Liver (tissue), 9 donors: ENCODE results near the gene CFAP70. TPM values are rescaled to one million over a fixed set of nuclear protein-coding genes. Genes with fewer than 3 reads are reported as not detected.

Experiments
- DNase-seq: peaks from one replicate; pipeline ENCODE4 v3.0.0-alpha.2; 2017; ENCODE audit warnings: low spot score
- H3K27ac ChIP-seq, 2 donors: one replicate each; pipeline ENCODE4 v1.7.0; 2013; ENCODE audit warnings: inconsistent platforms in 2 of 2, low read length in 2 of 2, control low read depth in 1 of 2, low read depth in 1 of 2, mild to moderate bottlenecking in 1 of 2
- H3K27me3 ChIP-seq, 4 donors: one replicate each; pipeline versions ENCODE4 v1.6.1 to v1.7.0; 2013; ENCODE audit warnings: low read length in 3 of 4, inconsistent platforms in 1 of 4, mild to moderate bottlenecking in 1 of 4, moderate library complexity in 1 of 4; ENCODE audit not compliant: control insufficient read depth in 4 of 4, insufficient read depth in 4 of 4
- H3K36me3 ChIP-seq, 4 donors: one replicate each; pipeline versions ENCODE4 v1.6.1 to v1.7.0; 2013; ENCODE audit warnings: low read length in 3 of 4, mild to moderate bottlenecking in 3 of 4, low read depth in 1 of 4, moderate library complexity in 1 of 4; ENCODE audit not compliant: control insufficient read depth in 4 of 4, insufficient read depth in 3 of 4
- H3K4me1 ChIP-seq, 4 donors: one replicate each; pipeline versions ENCODE4 v1.6.1 to v1.7.0; 2013; ENCODE audit warnings: low read length in 3 of 4, mild to moderate bottlenecking in 3 of 4, moderate library complexity in 1 of 4; ENCODE audit not compliant: control insufficient read depth in 4 of 4, insufficient read depth in 4 of 4
- H3K4me3 ChIP-seq, 3 donors: one replicate each; pipeline versions ENCODE4 v1.6.1 to v1.7.0; 2013; ENCODE audit warnings: low read length in 3 of 3, control low read depth in 1 of 3, low read depth in 1 of 3, mild to moderate bottlenecking in 1 of 3
- H3K9ac ChIP-seq, 2 donors: one replicate each; pipeline ENCODE4 v1.7.0; 2013; ENCODE audit warnings: low read length in 2 of 2, mild to moderate bottlenecking in 2 of 2, moderate library complexity in 2 of 2, control low read depth in 1 of 2, low read depth in 1 of 2
- H3K9me3 ChIP-seq, 4 donors: one replicate each; pipeline versions ENCODE4 v1.6.1 to v1.7.0; 2013; ENCODE audit warnings: low read length in 3 of 4; ENCODE audit not compliant: control insufficient read depth in 4 of 4
- EGR1 ChIP-seq, 2 donors: IDR thresholded peaks; 2 replicates each; pipeline ENCODE4 v1.6.1; 2016 to 2018; ENCODE audit warnings: antibody characterized with exemption in 2 of 2, low read depth in 2 of 2
- FOXA1 ChIP-seq: IDR thresholded peaks from 2 replicates; pipeline ENCODE4 v1.6.1; 2016; ENCODE audit warnings: antibody characterized with exemption
- FOXA2 ChIP-seq: IDR thresholded peaks from 2 replicates; pipeline ENCODE4 v1.6.1; 2016; ENCODE audit warnings: antibody characterized with exemption
- GABPA ChIP-seq, 2 donors: IDR thresholded peaks in 1 of 2; conservative IDR thresholded peaks in 1 of 2; 2 replicates each; pipeline ENCODE4 v1.6.1; 2016; ENCODE audit warnings: antibody characterized with exemption in 2 of 2, mild to moderate bottlenecking in 1 of 2, moderate library complexity in 1 of 2
- HNF4A ChIP-seq, 2 donors: conservative IDR thresholded peaks; 2 replicates each; pipeline ENCODE4 v1.6.1; 2016; ENCODE audit warnings: antibody characterized with exemption in 2 of 2, mild to moderate bottlenecking in 2 of 2
- HNF4G ChIP-seq: IDR thresholded peaks from 2 replicates; pipeline ENCODE4 v1.6.1; 2016; ENCODE audit warnings: antibody characterized with exemption
- JUND ChIP-seq, 2 donors: IDR thresholded peaks; 2 replicates each; pipeline ENCODE4 v1.6.1; 2016; ENCODE audit warnings: antibody characterized with exemption in 2 of 2
- NR2F2 ChIP-seq: IDR thresholded peaks from 2 replicates; pipeline ENCODE4 v1.6.1; 2016; ENCODE audit warnings: antibody characterized with exemption
- RAD21 ChIP-seq, 2 donors: IDR thresholded peaks; 2 replicates each; pipeline ENCODE4 v1.6.1; 2016; ENCODE audit warnings: antibody characterized with exemption in 2 of 2, mild to moderate bottlenecking in 2 of 2
- RXRA ChIP-seq, 2 donors: IDR thresholded peaks; 2 replicates each; pipeline ENCODE4 v1.6.1; 2017 to 2018; ENCODE audit warnings: antibody characterized with exemption in 2 of 2, mild to moderate bottlenecking in 1 of 2
- SP1 ChIP-seq: IDR thresholded peaks from 2 replicates; pipeline ENCODE4 v1.6.1; 2018; ENCODE audit warnings: antibody characterized with exemption, mild to moderate bottlenecking
- TAF1 ChIP-seq: conservative IDR thresholded peaks from 2 replicates; pipeline ENCODE4 v1.6.1; 2016; ENCODE audit warnings: antibody characterized with exemption, mild to moderate bottlenecking
- YY1 ChIP-seq: IDR thresholded peaks from 2 replicates; pipeline ENCODE4 v1.6.1; 2016; ENCODE audit warnings: antibody characterized with exemption, mild to moderate bottlenecking
- WGBS: extraction: QIAGEN DNeasy Blood & Tissue Kit; methylation state at CpG from one replicate; pipeline ENCODE4 v1.1.7; 2013; 5-methylcytosine and 5-hydroxymethylcytosine counted together
- polyA plus RNA-seq, 2 donors: library from polyadenylated mRNA; stranded (reverse) in 1 of 2; unstranded in 1 of 2; fragments of 200-250 nt in 1 of 2; fragments of >200 nt in 1 of 2; fragmentation: Nextera tagmentation in 1 of 2; extraction: Ambion mirVana in 1 of 2; gene quantifications; one replicate each; pipeline versions ENCODE4 v1.2.1 to v1.2.3, GENCODE V29; 2013 to 2015
- total RNA-seq, 2 donors: library from RNA; depleted of rRNA; stranded (reverse); fragments of >200 nt; gene quantifications; one replicate each; pipeline ENCODE4 v1.2.3, GENCODE V29; 2014
- TF ChIP-seq, protein P1 (sequence below): IDR thresholded peaks from 2 replicates; pipeline ENCODE4 v1.6.1; 2016; ENCODE audit warnings: antibody characterized with exemption
- TF ChIP-seq, protein P2 (sequence below): IDR thresholded peaks from 2 replicates; pipeline ENCODE4 v1.6.1; 2016; ENCODE audit warnings: antibody characterized with exemption
- TF ChIP-seq, protein P3 (sequence below): IDR thresholded peaks from 2 replicates; pipeline ENCODE4 v1.6.1; 2016; ENCODE audit warnings: antibody characterized with exemption
- TF ChIP-seq, protein P4 (sequence below): fragments of 150-350 bp; IDR thresholded peaks from 2 replicates; pipeline ENCODE4 v1.5.1; 2017; ENCODE audit warnings: improper control_type of control experiment, low read depth, low read length; ENCODE audit not compliant: missing input control
- TF ChIP-seq, protein P5 (sequence below): IDR thresholded peaks from 2 replicates; pipeline ENCODE4 v1.6.1; 2016; ENCODE audit warnings: antibody characterized with exemption, mild to moderate bottlenecking
- donor health status: healthy.
- donor health status: healthy.
- donor health status: healthy.
- donor health status: healthy.
- donor health status: healthy.

The CFAP70 gene
- total and polyA plus RNA-seq, 4 donors: 0.46 to 2.3 (median 0.80) TPM

DNA sequence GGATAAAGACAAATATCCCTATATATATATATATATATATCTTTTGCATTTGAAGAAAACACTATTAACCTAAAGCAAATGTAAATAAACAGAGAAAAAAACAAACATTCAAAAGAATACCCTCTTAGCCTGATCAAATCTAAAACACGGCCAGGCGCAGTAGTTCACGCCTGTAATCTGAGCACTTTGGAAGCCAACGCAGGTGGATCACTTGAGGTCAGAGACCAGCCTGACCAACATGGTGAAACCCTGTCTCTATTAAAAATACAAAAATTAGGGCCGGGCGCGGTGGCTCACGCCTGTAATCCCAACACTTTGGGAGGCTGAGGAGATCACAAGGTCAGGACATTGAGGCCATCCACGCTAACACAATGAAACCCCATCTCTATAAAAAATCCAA lies 46.0 kb upstream of the CFAP70 start:
- no peaks in the 10 kb centered on the region for H3K27me3 ChIP-seq
- no peak overlapping the region for H3K4me3 ChIP-seq
- H3K36me3 ChIP-seq: peaks cover 0 to 3% (median under 1%) of the 10 kb centered on the region in 4 donors
- no peak overlapping the region for H3K9ac ChIP-seq
- H3K27ac ChIP-seq: no peak overlapping the region
- DNase-seq: no peak
- no peaks in the 10 kb centered on the region for H3K9me3 ChIP-seq
- WGBS: 96% methylated on average over 9 of the region's 9 CpGs
- TF ChIP-seq JUND (IDR thresholded peaks at IDR 0.05) (no peak), TAF1 (no peak)
- peaks cover 0 to 3% (median under 1%) of the 10 kb centered on the region in 4 donors for H3K4me1 ChIP-seq

DNA sequence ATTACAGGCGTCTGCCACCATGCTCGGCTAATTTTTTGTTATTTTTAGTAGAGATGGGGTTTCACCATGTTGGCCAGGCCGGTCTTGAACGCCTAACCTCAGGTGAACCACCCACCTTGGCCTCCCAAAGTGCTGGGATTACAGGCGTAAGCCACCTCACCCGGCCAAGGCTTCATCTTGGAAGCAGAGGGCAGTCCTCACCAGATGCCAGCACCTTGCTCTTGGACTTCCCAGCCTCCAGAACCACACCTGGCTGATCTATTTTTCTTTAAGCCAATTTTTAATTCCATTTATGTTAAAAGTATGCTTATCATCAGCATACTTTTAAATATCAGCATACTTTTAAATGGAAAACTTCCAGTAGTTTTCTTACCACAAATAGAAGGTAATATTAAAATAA lies 43.0 kb upstream of the CFAP70 start:
- Histone ChIP-seq H3K36me3 (peaks cover 6 to 15% (median 11%) of the 10 kb centered on the region in 4 donors), H3K9me3 (no peaks in the 10 kb centered on the region), H3K27me3 (no peaks in the 10 kb centered on the region), H3K4me1 (peaks cover 0 to 1% (median 0%) of the 10 kb centered on the region in 4 donors), H3K27ac (no peak overlapping the region), H3K4me3 (no peak overlapping the region), H3K9ac (no peak overlapping the region)
- DNase-seq: no peak
- TF ChIP-seq GABPA (IDR thresholded peaks at IDR 0.05 in 1 of 2, conservative IDR thresholded peaks at IDR 0.05 in 1 of 2) (no peak), JUND (IDR thresholded peaks at IDR 0.05) (no peak), RXRA (IDR thresholded peaks at IDR 0.05) (no peak), EGR1 (IDR thresholded peaks at IDR 0.05; ENCODE audit: low read depth in 2 of 2) (no peak), HNF4G (no peak), SP1 (no peak), NR2F2 (no peak), FOXA2 (no peak), RAD21 (IDR thresholded peaks at IDR 0.05) (no peak), TAF1 (no peak), YY1 (no peak), FOXA1 (no peak)
- TF ChIP-seq, protein P1, sequence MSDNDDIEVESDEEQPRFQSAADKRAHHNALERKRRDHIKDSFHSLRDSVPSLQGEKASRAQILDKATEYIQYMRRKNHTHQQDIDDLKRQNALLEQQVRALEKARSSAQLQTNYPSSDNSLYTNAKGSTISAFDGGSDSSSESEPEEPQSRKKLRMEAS: no peak
- TF ChIP-seq, protein P2, sequence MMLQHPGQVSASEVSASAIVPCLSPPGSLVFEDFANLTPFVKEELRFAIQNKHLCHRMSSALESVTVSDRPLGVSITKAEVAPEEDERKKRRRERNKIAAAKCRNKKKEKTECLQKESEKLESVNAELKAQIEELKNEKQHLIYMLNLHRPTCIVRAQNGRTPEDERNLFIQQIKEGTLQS: no peak
- TF ChIP-seq, protein P3, sequence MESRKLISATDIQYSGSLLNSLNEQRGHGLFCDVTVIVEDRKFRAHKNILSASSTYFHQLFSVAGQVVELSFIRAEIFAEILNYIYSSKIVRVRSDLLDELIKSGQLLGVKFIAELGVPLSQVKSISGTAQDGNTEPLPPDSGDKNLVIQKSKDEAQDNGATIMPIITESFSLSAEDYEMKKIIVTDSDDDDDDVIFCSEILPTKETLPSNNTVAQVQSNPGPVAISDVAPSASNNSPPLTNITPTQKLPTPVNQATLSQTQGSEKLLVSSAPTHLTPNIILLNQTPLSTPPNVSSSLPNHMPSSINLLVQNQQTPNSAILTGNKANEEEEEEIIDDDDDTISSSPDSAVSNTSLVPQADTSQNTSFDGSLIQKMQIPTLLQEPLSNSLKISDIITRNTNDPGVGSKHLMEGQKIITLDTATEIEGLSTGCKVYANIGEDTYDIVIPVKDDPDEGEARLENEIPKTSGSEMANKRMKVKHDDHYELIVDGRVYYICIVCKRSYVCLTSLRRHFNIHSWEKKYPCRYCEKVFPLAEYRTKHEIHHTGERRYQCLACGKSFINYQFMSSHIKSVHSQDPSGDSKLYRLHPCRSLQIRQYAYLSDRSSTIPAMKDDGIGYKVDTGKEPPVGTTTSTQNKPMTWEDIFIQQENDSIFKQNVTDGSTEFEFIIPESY: no peak
- TF ChIP-seq, protein P4, sequence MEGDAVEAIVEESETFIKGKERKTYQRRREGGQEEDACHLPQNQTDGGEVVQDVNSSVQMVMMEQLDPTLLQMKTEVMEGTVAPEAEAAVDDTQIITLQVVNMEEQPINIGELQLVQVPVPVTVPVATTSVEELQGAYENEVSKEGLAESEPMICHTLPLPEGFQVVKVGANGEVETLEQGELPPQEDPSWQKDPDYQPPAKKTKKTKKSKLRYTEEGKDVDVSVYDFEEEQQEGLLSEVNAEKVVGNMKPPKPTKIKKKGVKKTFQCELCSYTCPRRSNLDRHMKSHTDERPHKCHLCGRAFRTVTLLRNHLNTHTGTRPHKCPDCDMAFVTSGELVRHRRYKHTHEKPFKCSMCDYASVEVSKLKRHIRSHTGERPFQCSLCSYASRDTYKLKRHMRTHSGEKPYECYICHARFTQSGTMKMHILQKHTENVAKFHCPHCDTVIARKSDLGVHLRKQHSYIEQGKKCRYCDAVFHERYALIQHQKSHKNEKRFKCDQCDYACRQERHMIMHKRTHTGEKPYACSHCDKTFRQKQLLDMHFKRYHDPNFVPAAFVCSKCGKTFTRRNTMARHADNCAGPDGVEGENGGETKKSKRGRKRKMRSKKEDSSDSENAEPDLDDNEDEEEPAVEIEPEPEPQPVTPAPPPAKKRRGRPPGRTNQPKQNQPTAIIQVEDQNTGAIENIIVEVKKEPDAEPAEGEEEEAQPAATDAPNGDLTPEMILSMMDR: no peak
- 96% methylated on average over 6 of the region's 6 CpGs for WGBS

DNA sequence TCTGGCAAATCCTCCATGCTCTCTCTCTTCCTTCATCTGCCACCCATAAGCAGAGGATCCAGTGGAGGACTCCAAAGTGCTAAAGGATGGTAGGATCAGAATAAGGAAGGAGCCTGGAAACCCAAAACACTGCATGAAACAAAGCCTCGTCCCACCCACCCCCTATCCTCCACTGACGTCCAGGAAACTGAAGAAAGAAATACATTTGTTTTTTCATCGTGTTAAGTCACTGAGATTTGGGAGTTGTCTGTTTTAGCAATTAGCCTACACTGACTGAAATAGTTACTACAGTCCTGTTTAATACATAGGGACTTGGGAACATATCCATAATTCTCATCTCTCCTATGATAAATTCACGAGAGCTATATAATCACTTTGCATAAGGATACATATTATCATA lies 40.4 kb upstream of the CFAP70 start:
- Histone ChIP-seq H3K9ac (no peak overlapping the region), H3K27ac (no peak overlapping the region), H3K4me3 (no peak overlapping the region), H3K36me3 (peaks cover 9 to 37% (median 23%) of the 10 kb centered on the region in 4 donors), H3K27me3 (no peaks in the 10 kb centered on the region), H3K4me1 (no peaks in the 10 kb centered on the region), H3K9me3 (no peaks in the 10 kb centered on the region)
- WGBS: 90% methylated on average over 4 of the region's 4 CpGs
- no peak for DNase-seq
- TF ChIP-seq, protein P1: no peak
- TF ChIP-seq RXRA (IDR thresholded peaks at IDR 0.05) (no peak), EGR1 (IDR thresholded peaks at IDR 0.05; ENCODE audit: low read depth in 2 of 2) (no peak), JUND (IDR thresholded peaks at IDR 0.05) (no peak), RAD21 (IDR thresholded peaks at IDR 0.05) (no peak), FOXA1 (no peak), HNF4A (conservative IDR thresholded peaks at IDR 0.05) (no peak), GABPA (IDR thresholded peaks at IDR 0.05 in 1 of 2, conservative IDR thresholded peaks at IDR 0.05 in 1 of 2) (no peak), NR2F2 (no peak)
- TF ChIP-seq, protein P5, sequence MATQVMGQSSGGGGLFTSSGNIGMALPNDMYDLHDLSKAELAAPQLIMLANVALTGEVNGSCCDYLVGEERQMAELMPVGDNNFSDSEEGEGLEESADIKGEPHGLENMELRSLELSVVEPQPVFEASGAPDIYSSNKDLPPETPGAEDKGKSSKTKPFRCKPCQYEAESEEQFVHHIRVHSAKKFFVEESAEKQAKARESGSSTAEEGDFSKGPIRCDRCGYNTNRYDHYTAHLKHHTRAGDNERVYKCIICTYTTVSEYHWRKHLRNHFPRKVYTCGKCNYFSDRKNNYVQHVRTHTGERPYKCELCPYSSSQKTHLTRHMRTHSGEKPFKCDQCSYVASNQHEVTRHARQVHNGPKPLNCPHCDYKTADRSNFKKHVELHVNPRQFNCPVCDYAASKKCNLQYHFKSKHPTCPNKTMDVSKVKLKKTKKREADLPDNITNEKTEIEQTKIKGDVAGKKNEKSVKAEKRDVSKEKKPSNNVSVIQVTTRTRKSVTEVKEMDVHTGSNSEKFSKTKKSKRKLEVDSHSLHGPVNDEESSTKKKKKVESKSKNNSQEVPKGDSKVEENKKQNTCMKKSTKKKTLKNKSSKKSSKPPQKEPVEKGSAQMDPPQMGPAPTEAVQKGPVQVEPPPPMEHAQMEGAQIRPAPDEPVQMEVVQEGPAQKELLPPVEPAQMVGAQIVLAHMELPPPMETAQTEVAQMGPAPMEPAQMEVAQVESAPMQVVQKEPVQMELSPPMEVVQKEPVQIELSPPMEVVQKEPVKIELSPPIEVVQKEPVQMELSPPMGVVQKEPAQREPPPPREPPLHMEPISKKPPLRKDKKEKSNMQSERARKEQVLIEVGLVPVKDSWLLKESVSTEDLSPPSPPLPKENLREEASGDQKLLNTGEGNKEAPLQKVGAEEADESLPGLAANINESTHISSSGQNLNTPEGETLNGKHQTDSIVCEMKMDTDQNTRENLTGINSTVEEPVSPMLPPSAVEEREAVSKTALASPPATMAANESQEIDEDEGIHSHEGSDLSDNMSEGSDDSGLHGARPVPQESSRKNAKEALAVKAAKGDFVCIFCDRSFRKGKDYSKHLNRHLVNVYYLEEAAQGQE: no peak
- TF ChIP-seq, protein P3: no peak
